ENCODE measurements around the gene FMN2. TPM values are rescaled to one million over a fixed set of nuclear protein-coding genes. Genes with fewer than 3 reads are reported as not detected.

The FMN2 gene
- total RNA-seq, 2 experiments from 2014 or later: not detected

DNA sequence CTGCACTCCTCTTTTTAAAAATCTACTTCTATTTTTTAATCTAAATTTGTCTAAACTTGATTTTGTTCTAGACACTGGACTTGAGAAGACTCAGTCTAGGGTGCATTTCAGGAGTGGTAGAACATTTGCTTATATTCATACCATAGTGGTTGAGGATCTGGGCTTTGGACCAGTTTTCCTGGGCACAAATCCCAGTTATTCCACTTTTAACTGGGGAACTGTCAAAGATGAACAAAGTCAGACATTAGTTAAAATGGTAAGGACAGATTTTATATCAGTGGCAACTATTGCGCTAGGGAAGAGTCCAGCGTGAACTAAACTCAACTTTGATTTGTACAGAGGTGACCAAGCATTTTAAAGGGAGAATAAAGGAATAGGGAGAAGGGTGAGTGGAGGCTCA lies 102.4 kb downstream of the FMN2 start:
- H3K4me1 ChIP-seq (ENCODE audit: insufficient read depth, low read length): no peaks in the 10 kb centered on the region
- no peaks in the 10 kb centered on the region for H3K36me3 Mint-ChIP-seq (ENCODE audit: low read depth)
- H3K9me3 Mint-ChIP-seq: no peaks in the 10 kb centered on the region
- ATAC-seq (ENCODE audit: poor library complexity) (no peak), DNase-seq (no peak)
- no peak overlapping the region for H3K27ac ChIP-seq (ENCODE audit: low read depth in 1 of 2, low read length in 2 of 2)
- ChIA-PET CTCF (no interaction called here), POLR2A (interaction anchor here (0.6 kb wide), 1 partner anchor 14 kb away, joined by 3 read pairs; no protein-coding TSS in a partner anchor)
- H3K27me3 Mint-ChIP-seq: peaks cover 7% of the 10 kb centered on the region
- no peaks in the 10 kb centered on the region for H3K9me3 ChIP-seq (ENCODE audit: control insufficient read depth in 1 of 2, insufficient read depth in 1 of 2, low read length in 2 of 2)
- H3K36me3 ChIP-seq (ENCODE audit: insufficient read depth, low read length): no peaks in the 10 kb centered on the region
- intact Hi-C loops (cut with DNase I, micrococcal nuclease): no loop called here
- H3K27ac Mint-ChIP-seq: no peak overlapping the region
- no peaks in the 10 kb centered on the region for H3K27me3 ChIP-seq (ENCODE audit: control insufficient read depth in 1 of 2, insufficient read depth in 2 of 2, low read length in 2 of 2)
- peaks cover 4% of the 10 kb centered on the region for H3K4me1 Mint-ChIP-seq (ENCODE audit: low read depth)
- TF ChIP-seq, protein P1, sequence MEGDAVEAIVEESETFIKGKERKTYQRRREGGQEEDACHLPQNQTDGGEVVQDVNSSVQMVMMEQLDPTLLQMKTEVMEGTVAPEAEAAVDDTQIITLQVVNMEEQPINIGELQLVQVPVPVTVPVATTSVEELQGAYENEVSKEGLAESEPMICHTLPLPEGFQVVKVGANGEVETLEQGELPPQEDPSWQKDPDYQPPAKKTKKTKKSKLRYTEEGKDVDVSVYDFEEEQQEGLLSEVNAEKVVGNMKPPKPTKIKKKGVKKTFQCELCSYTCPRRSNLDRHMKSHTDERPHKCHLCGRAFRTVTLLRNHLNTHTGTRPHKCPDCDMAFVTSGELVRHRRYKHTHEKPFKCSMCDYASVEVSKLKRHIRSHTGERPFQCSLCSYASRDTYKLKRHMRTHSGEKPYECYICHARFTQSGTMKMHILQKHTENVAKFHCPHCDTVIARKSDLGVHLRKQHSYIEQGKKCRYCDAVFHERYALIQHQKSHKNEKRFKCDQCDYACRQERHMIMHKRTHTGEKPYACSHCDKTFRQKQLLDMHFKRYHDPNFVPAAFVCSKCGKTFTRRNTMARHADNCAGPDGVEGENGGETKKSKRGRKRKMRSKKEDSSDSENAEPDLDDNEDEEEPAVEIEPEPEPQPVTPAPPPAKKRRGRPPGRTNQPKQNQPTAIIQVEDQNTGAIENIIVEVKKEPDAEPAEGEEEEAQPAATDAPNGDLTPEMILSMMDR (IDR thresholded peaks at IDR 0.05): no peak
- no peak overlapping the region for H3K4me3 ChIP-seq (ENCODE audit: low read length)
- no peak overlapping the region for H3K4me3 Mint-ChIP-seq

DNA sequence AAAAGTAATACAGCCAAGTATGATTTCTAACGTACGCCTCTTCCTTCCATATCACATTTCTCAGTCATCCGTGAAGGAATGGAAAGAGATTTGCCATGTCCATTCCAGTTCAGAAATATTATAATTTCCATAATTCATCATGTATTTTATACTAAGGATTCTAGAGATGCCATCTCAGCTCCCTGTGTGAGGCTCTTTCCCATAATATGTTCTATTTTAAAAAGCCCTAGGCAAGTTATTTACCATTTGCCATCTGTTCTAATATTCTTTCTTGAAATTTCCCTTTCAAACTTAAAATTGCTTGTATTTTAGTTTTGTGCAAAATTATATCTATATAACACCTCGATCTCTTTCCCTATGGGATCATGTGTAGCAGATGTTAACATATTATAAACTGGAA lies 106.7 kb downstream of the FMN2 start:
- H3K9me3 Mint-ChIP-seq: peaks cover 2% of the 10 kb centered on the region
- TF ChIP-seq, protein P1 (IDR thresholded peaks at IDR 0.05): no peak
- H3K4me3 Mint-ChIP-seq: no peak overlapping the region
- H3K9me3 ChIP-seq (ENCODE audit: control insufficient read depth in 1 of 2, insufficient read depth in 1 of 2, low read length in 2 of 2): no peaks in the 10 kb centered on the region
- H3K27me3 Mint-ChIP-seq: no peaks in the 10 kb centered on the region
- no peaks in the 10 kb centered on the region for H3K27me3 ChIP-seq (ENCODE audit: control insufficient read depth in 1 of 2, insufficient read depth in 2 of 2, low read length in 2 of 2)
- POLR2A ChIA-PET: no interaction called here
- H3K27ac Mint-ChIP-seq: no peak overlapping the region
- no peak overlapping the region for H3K27ac ChIP-seq (ENCODE audit: low read depth in 1 of 2, low read length in 2 of 2)
- no peaks in the 10 kb centered on the region for H3K36me3 ChIP-seq (ENCODE audit: insufficient read depth, low read length)
- no peak for DNase-seq
- CTCF ChIA-PET: no interaction called here
- no peak for ATAC-seq (ENCODE audit: poor library complexity)
- H3K4me1 ChIP-seq (ENCODE audit: insufficient read depth, low read length): no peaks in the 10 kb centered on the region
- no peaks in the 10 kb centered on the region for H3K4me1 Mint-ChIP-seq (ENCODE audit: low read depth)
- H3K4me3 ChIP-seq (ENCODE audit: low read length): no peak overlapping the region
- intact Hi-C loops (cut with DNase I, micrococcal nuclease): no loop called here
- H3K36me3 Mint-ChIP-seq (ENCODE audit: low read depth): no peaks in the 10 kb centered on the region

DNA sequence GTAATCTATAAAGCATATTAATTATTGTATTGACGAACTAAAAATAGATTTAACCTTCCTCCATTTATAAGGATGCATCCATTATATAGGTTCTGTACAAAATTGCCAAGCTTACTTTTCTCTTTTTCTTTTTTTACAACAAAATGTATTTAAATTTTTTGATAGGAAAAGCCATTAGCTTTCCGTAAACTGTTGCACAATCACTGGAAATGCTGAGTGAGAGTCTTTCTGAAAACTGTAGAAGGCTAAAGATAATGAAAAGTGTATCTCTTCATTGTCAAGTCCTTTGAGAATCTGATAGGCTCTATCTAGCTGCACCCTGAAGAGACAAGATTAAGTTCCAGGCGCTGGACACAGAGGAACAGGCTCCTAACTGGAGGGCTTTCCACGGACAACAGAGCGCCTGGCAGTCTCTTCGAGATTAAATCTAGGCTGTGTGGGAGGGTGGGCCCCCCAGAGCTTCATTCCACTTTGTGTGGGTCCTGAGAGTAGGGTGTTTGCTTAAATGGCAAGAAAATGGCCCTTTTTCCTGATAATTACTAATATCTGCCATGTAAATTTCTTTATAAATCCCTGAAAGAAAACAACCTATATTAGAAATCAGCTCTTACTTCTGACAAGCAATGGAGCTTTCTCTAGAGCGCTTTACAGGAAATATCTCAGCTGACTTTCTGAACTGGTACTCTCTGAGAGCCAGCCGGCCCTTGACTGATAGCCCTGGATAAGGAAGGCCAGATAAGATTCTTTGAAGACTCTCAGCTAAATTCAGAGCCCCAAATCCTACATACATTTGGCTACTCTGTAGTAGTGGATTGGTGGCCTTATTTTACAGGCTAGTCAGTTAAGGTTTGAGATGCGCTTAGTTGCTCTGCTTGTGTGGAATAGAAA lies 108.3 kb downstream of the FMN2 start:
- no peaks in the 10 kb centered on the region for H3K27me3 ChIP-seq (ENCODE audit: control insufficient read depth in 1 of 2, insufficient read depth in 2 of 2, low read length in 2 of 2)
- H3K4me1 ChIP-seq (ENCODE audit: insufficient read depth, low read length): no peaks in the 10 kb centered on the region
- intact Hi-C loops (cut with DNase I, micrococcal nuclease): no loop called here
- H3K27me3 Mint-ChIP-seq: no peaks in the 10 kb centered on the region
- no peaks in the 10 kb centered on the region for H3K4me1 Mint-ChIP-seq (ENCODE audit: low read depth)
- CTCF ChIA-PET: no interaction called here
- no peak overlapping the region for H3K27ac Mint-ChIP-seq
- H3K4me3 ChIP-seq (ENCODE audit: low read length): no peak overlapping the region
- no peak for DNase-seq
- POLR2A ChIA-PET: no interaction called here
- no peaks in the 10 kb centered on the region for H3K36me3 ChIP-seq (ENCODE audit: insufficient read depth, low read length)
- H3K27ac ChIP-seq (ENCODE audit: low read depth in 1 of 2, low read length in 2 of 2): no peak overlapping the region
- H3K4me3 Mint-ChIP-seq: no peak overlapping the region
- TF ChIP-seq, protein P1 (IDR thresholded peaks at IDR 0.05): no peak
- H3K36me3 Mint-ChIP-seq (ENCODE audit: low read depth): no peaks in the 10 kb centered on the region
- no peak for ATAC-seq (ENCODE audit: poor library complexity)
- H3K9me3 Mint-ChIP-seq: peaks cover 2% of the 10 kb centered on the region
- no peaks in the 10 kb centered on the region for H3K9me3 ChIP-seq (ENCODE audit: control insufficient read depth in 1 of 2, insufficient read depth in 1 of 2, low read length in 2 of 2)
